Gastrocnemius medialis (tissue), 4 donors: Measurements from ENCODE around the gene ADTRP. TPM values are rescaled to one million over a fixed set of nuclear protein-coding genes. Genes with fewer than 3 reads are reported as not detected.

Source experiments
- ATAC-seq, 2 donors: fragments of 150-250 bp; one replicate each; pipeline ENCODE4 v1.9.1; 2016
- DNase-seq, 2 donors: peaks; one replicate each; pipeline ENCODE4 v3.0.0-alpha.2; 2019
- H3K27ac ChIP-seq, 4 donors: fragments of 200-600 bp; sonication (generic); 1 replicate in 1 of 4; 2 replicates in 3 of 4; pipeline ENCODE4 v1.5.1; 2016 to 2018; ENCODE audit warnings: mild to moderate bottlenecking in 2 of 4, moderate library complexity in 1 of 4
- H3K27me3 ChIP-seq, 3 donors: fragments of 200-600 bp; sonication (generic) in 2 of 3; 1 replicate in 1 of 3; 2 replicates in 2 of 3; pipeline versions ENCODE4 v1.5.1 to v1.6.0; 2016 to 2019; ENCODE audit warnings: mild to moderate bottlenecking in 1 of 3, moderate library complexity in 1 of 3
- H3K36me3 ChIP-seq, 2 donors: fragments of 200-600 bp; sonication (generic) in 1 of 2; one replicate each; pipeline ENCODE4 v1.5.1; 2017 to 2018
- H3K4me1 ChIP-seq, 2 donors: fragments of 200-600 bp; sonication (generic) in 1 of 2; one replicate each; pipeline ENCODE4 v1.5.1; 2016 to 2017; ENCODE audit warnings: mild to moderate bottlenecking in 2 of 2
- H3K4me3 ChIP-seq, 4 donors: fragments of 200-600 bp; sonication (generic) in 3 of 4; 1 replicate in 1 of 4; 2 replicates in 3 of 4; pipeline ENCODE4 v1.5.1; 2016 to 2019; ENCODE audit warnings: mild to moderate bottlenecking in 2 of 4
- H3K9me3 ChIP-seq, 3 donors: fragments of 200-600 bp; sonication (generic) in 2 of 3; 1 replicate in 1 of 3; 2 replicates in 2 of 3; pipeline ENCODE4 v1.5.1; 2016 to 2019
- CTCF ChIP-seq, 5 experiments: fragments of 450-650 bp in 3 of 5; fragments of 200-600 bp in 2 of 5; sonication (generic) in 2 of 5; IDR thresholded peaks in 4 of 5; conservative IDR thresholded peaks in 1 of 5; 1 replicate in 4 of 5; 2 replicates in 1 of 5; pipeline ENCODE4 v1.5.1; 2016 to 2019; ENCODE audit warnings: antibody characterized with exemption in 5 of 5, mild to moderate bottlenecking in 3 of 5, moderate library complexity in 3 of 5
- POLR2A ChIP-seq, 2 donors: fragments of 450-650 bp; IDR thresholded peaks; one replicate each; pipeline ENCODE4 v1.6.1; 2017; ENCODE audit warnings: antibody characterized with exemption in 2 of 2, mild to moderate bottlenecking in 2 of 2, moderate library complexity in 2 of 2
- in situ Hi-C, 4 donors: fragments of 200-750 bp; cut with MboI; loops; one replicate each; pipeline versions ENCODE4 v1.15.0 to v1.8.0; 2017; ENCODE audit warnings: low sequenced_read_pairs in 4 of 4
- intact Hi-C: fragments of 100-400 bp; cut with DNase I; formaldehyde crosslinking; loops from one replicate; pipeline ENCODE4 v1.15.1; 2023; ENCODE audit warnings: low total_unique reads
- total RNA-seq, 4 donors: library from RNA; depleted of rRNA; stranded (reverse); fragments of >200 nt; gene quantifications; one replicate each; pipeline versions ENCODE4 v1.1.0 to v1.2.3, GENCODE V29; 2016

The ADTRP gene
- total RNA-seq, 4 donors from 2014 or later, result 0.31 to 0.73 TPM; not detected in 2

GRCh38 chr6:11785774-11786579 lies 7.4 kb upstream of the ADTRP start:
- H3K36me3 ChIP-seq, result no peaks in the 10 kb centered on the region
- H3K27me3 ChIP-seq, result no peaks in the 10 kb centered on the region
- no peak overlapping the region for H3K4me3 ChIP-seq
- DNase-seq (no peak), ATAC-seq (no peak)
- no peak overlapping the region for H3K27ac ChIP-seq
- intact Hi-C loops, result no loop called here
- no peaks in the 10 kb centered on the region for H3K9me3 ChIP-seq
- TF ChIP-seq CTCF (IDR thresholded peaks at IDR 0.05 in 4 of 5, conservative IDR thresholded peaks at IDR 0.05 in 1 of 5), result no peak
- TF ChIP-seq POLR2A (IDR thresholded peaks at IDR 0.05), result no peak
- no peaks in the 10 kb centered on the region for H3K4me1 ChIP-seq
- in situ Hi-C loops, result no loop called here

GRCh38 chr6:11785415-11785773 lies 6.8 kb upstream of the ADTRP start:
- in situ Hi-C loops, result no loop called here
- no peaks in the 10 kb centered on the region for H3K36me3 ChIP-seq
- no peaks in the 10 kb centered on the region for H3K9me3 ChIP-seq
- intact Hi-C loops, result no loop called here
- no peak overlapping the region for H3K27ac ChIP-seq
- no peaks in the 10 kb centered on the region for H3K4me1 ChIP-seq
- ATAC-seq, result no peak
- no peak for TF ChIP-seq CTCF (IDR thresholded peaks at IDR 0.05 in 4 of 5, conservative IDR thresholded peaks at IDR 0.05 in 1 of 5)
- no peak for TF ChIP-seq POLR2A (IDR thresholded peaks at IDR 0.05)
- no peak for DNase-seq
- no peak overlapping the region for H3K4me3 ChIP-seq
- H3K27me3 ChIP-seq, result no peaks in the 10 kb centered on the region

- DNase-seq, result no peak
- in situ Hi-C loops (no loop called here), intact Hi-C loops (no loop called here)
- Histone ChIP-seq H3K4me3 (no peak overlapping the region), H3K27ac (no peak overlapping the region), H3K27me3 (no peaks in the 10 kb centered on the region), H3K9me3 (no peaks in the 10 kb centered on the region), H3K4me1 (no peaks in the 10 kb centered on the region), H3K36me3 (no peaks in the 10 kb centered on the region)
- no peak for ATAC-seq
- TF ChIP-seq POLR2A (IDR thresholded peaks at IDR 0.05), result no peak
- TF ChIP-seq CTCF (IDR thresholded peaks at IDR 0.05 in 4 of 5, conservative IDR thresholded peaks at IDR 0.05 in 1 of 5), result no peak
Measured at GRCh38 chr6:11784341-11784740, 5.7 kb upstream of the ADTRP start.

- no peak for ATAC-seq
- TF ChIP-seq CTCF (IDR thresholded peaks at IDR 0.05 in 4 of 5, conservative IDR thresholded peaks at IDR 0.05 in 1 of 5), result no peak
- TF ChIP-seq POLR2A (IDR thresholded peaks at IDR 0.05), result no peak
- DNase-seq, result no peak
- Histone ChIP-seq H3K4me1 (no peaks in the 10 kb centered on the region), H3K9me3 (no peaks in the 10 kb centered on the region), H3K27me3 (no peaks in the 10 kb centered on the region), H3K27ac (no peak overlapping the region), H3K36me3 (no peaks in the 10 kb centered on the region), H3K4me3 (no peak overlapping the region)
- in situ Hi-C loops, result no loop called here
- intact Hi-C loops, result no loop called here
Measured at GRCh38 chr6:11783524-11784064, 5.0 kb upstream of the ADTRP start.
